Measurements from ENCODE around the gene MTFR1L. TPM values are rescaled to one million over a fixed set of nuclear protein-coding genes. Genes with fewer than 3 reads are reported as not detected.

The MTFR1L gene
- total RNA-seq, 1 experiment from 2014 or later: 32.5 TPM

DNA sequence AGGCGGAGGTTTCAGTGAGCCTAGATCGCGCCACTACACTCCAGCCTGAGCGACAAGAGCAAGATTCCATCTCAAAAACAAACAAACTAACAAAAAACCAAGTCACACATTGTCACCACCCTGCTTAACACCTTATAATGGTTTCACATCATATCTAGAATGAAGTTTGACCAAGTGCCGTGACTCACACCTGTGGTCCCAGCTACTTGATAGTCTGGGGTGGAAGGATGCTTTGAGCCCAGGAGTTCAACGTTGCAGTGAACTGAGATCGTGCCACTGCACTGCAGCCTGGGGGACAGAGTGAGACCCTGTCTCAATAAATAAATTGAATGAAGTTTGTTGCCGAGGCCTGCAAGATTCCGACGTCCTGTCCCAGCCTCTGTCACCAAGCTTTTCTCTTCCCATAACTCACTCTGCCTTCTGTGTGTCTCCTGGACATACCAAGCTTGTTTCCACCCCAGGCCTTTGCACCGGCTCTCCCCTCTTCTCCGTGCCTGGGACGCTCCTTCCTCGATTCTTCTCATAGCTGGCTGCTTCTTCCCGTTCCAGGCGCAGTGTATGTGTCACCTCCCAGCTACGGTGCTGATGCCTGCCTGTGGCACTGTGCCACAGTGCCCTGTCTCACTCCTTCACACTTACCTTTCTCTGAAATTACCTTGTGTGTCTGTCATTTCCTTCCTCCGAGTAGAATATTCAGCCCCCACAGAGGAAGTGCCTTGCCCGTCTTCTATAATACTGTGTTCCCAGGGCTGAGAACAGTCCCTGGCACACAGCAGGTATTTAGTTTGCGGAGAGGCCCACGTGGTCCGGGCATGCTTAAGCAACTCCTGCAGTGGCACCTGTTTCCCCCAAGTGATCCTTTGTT is 23.6 kb upstream of the MTFR1L start:
- H4K91ac ChIP-seq (ENCODE audit: insufficient read length, low read depth, low read length): no peak overlapping the region
- H3K27ac Mint-ChIP-seq: peak overlapping the region in 1 of 3 experiments; percentile 87; a peak in 3 of 7 replicates
- H3K14ac ChIP-seq (ENCODE audit: insufficient read depth, low read length): no peak overlapping the region
- H3K36me3 Mint-ChIP-seq (ENCODE audit: insufficient read depth in 1 of 3, low read depth in 3 of 3): peaks cover 1 to 6% (median 3%) of the 10 kb centered on the region in 3 experiments; a peak in 4 of 7 replicates
- no peak overlapping the region for H4K8ac ChIP-seq (replicated peaks; ENCODE audit: insufficient read length, low read depth, low read length)
- H2BK5ac ChIP-seq (ENCODE audit: insufficient read length, low read length): no peak overlapping the region
- H3K27ac ChIP-seq (ENCODE audit: insufficient read length, low read depth, low read length): no peak overlapping the region
- no peak overlapping the region for H3K4ac ChIP-seq (ENCODE audit: low read depth, low read length)
- H3K4me1 Mint-ChIP-seq: peaks cover 22 to 31% of the 10 kb centered on the region in 2 experiments
- no peak overlapping the region for H3K23ac ChIP-seq (ENCODE audit: insufficient read length, low read depth, low read length)
- H3K4me3 Mint-ChIP-seq: no peak overlapping the region
- H2BK20ac ChIP-seq (ENCODE audit: low read depth, low read length, poor library complexity, severe bottlenecking): no peak overlapping the region
- no peak overlapping the region for H2BK12ac ChIP-seq (ENCODE audit: insufficient read length, low read depth, low read length)
- no peak overlapping the region for H4K5ac ChIP-seq (ENCODE audit: insufficient read length, low read depth, low read length)
- H3K79me1 ChIP-seq (ENCODE audit: insufficient read depth, low read depth, low read length, poor library complexity, severe bottlenecking): no peaks in the 10 kb centered on the region
- H2BK15ac ChIP-seq (ENCODE audit: low read depth, low read length): no peak overlapping the region
- no peaks in the 10 kb centered on the region for H3K27me3 ChIP-seq (ENCODE audit: insufficient read depth, low read length)
- no peaks in the 10 kb centered on the region for H3K79me2 ChIP-seq (ENCODE audit: insufficient read depth, low read length)
- H3K18ac ChIP-seq (ENCODE audit: insufficient read length, low read depth, low read length): no peak overlapping the region
- no peak overlapping the region for H3K9ac ChIP-seq (ENCODE audit: extremely low read depth, insufficient read length, low read length)
- no peaks in the 10 kb centered on the region for H4K20me1 ChIP-seq (ENCODE audit: control insufficient read depth, insufficient read depth, insufficient read length)
- H2AFZ ChIP-seq (ENCODE audit: low read length): peak overlapping the region; percentile 46
- TF ChIP-seq, protein P1, sequence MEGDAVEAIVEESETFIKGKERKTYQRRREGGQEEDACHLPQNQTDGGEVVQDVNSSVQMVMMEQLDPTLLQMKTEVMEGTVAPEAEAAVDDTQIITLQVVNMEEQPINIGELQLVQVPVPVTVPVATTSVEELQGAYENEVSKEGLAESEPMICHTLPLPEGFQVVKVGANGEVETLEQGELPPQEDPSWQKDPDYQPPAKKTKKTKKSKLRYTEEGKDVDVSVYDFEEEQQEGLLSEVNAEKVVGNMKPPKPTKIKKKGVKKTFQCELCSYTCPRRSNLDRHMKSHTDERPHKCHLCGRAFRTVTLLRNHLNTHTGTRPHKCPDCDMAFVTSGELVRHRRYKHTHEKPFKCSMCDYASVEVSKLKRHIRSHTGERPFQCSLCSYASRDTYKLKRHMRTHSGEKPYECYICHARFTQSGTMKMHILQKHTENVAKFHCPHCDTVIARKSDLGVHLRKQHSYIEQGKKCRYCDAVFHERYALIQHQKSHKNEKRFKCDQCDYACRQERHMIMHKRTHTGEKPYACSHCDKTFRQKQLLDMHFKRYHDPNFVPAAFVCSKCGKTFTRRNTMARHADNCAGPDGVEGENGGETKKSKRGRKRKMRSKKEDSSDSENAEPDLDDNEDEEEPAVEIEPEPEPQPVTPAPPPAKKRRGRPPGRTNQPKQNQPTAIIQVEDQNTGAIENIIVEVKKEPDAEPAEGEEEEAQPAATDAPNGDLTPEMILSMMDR (conservative IDR thresholded peaks at IDR 0.05): no peak
- no peak overlapping the region for H2BK120ac ChIP-seq (ENCODE audit: low read depth, low read length, poor library complexity, severe bottlenecking)
- no peak overlapping the region for H3K56ac ChIP-seq (ENCODE audit: insufficient read length, low read depth, low read length)
- no peak overlapping the region for H3T11ph ChIP-seq (ENCODE audit: low read length)
- WGBS (ENCODE audit: extremely low coverage, insufficient read length, low lambda C conversion rate): no CpG with 5 or more reads among the region's 22 CpGs
- no peak overlapping the region for H3K4me2 ChIP-seq (ENCODE audit: insufficient read depth, insufficient read length, low read length)
- H3K9me3 ChIP-seq (ENCODE audit: control insufficient read depth, low read depth, low read length): no peaks in the 10 kb centered on the region
- H3K9me3 Mint-ChIP-seq: no peaks in the 10 kb centered on the region; a peak in 1 of 5 replicates
- peaks cover 5% of the 10 kb centered on the region for H3K27me3 Mint-ChIP-seq (ENCODE audit: low read depth)
- no peak overlapping the region for H2AK5ac ChIP-seq (ENCODE audit: insufficient read length, low read length)
- H3K23me2 ChIP-seq (ENCODE audit: insufficient read length, low read depth, low read length, poor library complexity, severe bottlenecking): peaks cover 6% of the 10 kb centered on the region
- DNase-seq: no peak
- no peaks in the 10 kb centered on the region for H3K4me1 ChIP-seq (ENCODE audit: insufficient read depth, low read length)
